Muscle of leg (tissue), 11 donors: Measurements from ENCODE around the gene YIPF7. TPM values are rescaled to one million over a fixed set of nuclear protein-coding genes. Genes with fewer than 3 reads are reported as not detected.
A peak's percentile ranks its signal among the peaks of the same experiment; 100 is the strongest.

ENCODE experiments used
- DNase-seq: peaks from one replicate; pipeline ENCODE4 v3.0.0; 2013
- H3K27ac ChIP-seq: one replicate; pipeline ENCODE4 v1.5.1; 2013; ENCODE audit warnings: mild to moderate bottlenecking, low read length, control low read depth
- H3K27me3 ChIP-seq: one replicate; pipeline ENCODE4 v1.6.1; 2013; ENCODE audit warnings: low read length; ENCODE audit not compliant: control insufficient read depth, insufficient read depth
- H3K36me3 ChIP-seq: one replicate; pipeline ENCODE4 v1.6.1; 2013; ENCODE audit warnings: low read length; ENCODE audit not compliant: control insufficient read depth, insufficient read depth
- H3K4me1 ChIP-seq: one replicate; pipeline ENCODE4 v1.6.1; 2013; ENCODE audit warnings: low read length; ENCODE audit not compliant: control insufficient read depth, insufficient read depth
- H3K4me3 ChIP-seq: one replicate; pipeline ENCODE4 v1.5.1; 2013; ENCODE audit warnings: low read length, control low read depth
- H3K9me3 ChIP-seq: replicated peaks from 2 replicates; pipeline ENCODE4 v1.6.1; 2013; ENCODE audit warnings: low read depth, low read length; ENCODE audit not compliant: control insufficient read depth
- WGBS: methylation state at CpG from one replicate; pipeline ENCODE4 v1.1.5; 2013; ENCODE audit warnings: missing lambda C conversion rate; ENCODE audit not compliant: insufficient coverage; 5-methylcytosine and 5-hydroxymethylcytosine counted together
- polyA plus RNA-seq, 8 donors: library from polyadenylated mRNA; unstranded; fragments of 120-200 nt; gene quantifications; one replicate each; pipeline versions ENCODE4 v1.2.1 to v1.2.3, GENCODE V29; 2013; ENCODE audit warnings: inconsistent platforms in 1 of 8, low replicate concordance in 1 of 8; ENCODE audit not compliant: insufficient read length in 8 of 8, insufficient read depth in 1 of 8
- total RNA-seq: library from RNA; stranded (reverse); fragments of 120-200 nt; gene quantifications from one replicate; pipeline ENCODE4 v1.2.4, GENCODE V29; 2013

Gene YIPF7
- total and polyA plus RNA-seq, 9 donors = 1.4 to 3.7 (median 2.3) TPM

- no peaks in the 10 kb centered on the region for H3K9me3 ChIP-seq
- 31% methylated on average over 2 of the region's 4 CpGs for WGBS
- no peaks in the 10 kb centered on the region for H3K36me3 ChIP-seq
- H3K4me1 ChIP-seq = no peaks in the 10 kb centered on the region
- no peak overlapping the region for H3K4me3 ChIP-seq
- no peaks in the 10 kb centered on the region for H3K27me3 ChIP-seq
- no peak overlapping the region for H3K27ac ChIP-seq
- DNase-seq = peak; percentile 5
These were observed 19.2 kb upstream of the YIPF7 start for GRCh38 chr4:44670506-44671199.

DNA sequence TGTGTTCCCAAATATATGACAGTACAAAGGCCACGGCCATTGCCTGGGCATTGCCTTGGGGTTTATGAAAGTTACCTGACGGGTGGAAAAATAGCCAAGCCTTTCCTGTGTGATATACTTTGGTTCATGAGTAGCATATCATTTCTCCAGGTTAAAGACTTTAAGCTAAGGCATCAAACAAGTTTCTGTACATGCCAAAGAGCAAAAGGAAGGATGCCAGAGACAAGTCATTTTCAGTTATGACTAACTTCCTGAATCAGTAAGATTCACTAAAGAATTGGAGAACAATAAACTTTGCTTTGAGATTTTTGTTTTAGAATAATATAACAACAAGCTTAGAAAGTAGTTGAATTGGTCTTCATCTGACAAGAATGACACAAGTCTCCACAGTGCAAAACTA is 17.1 kb upstream of the YIPF7 start:
- H3K9me3 ChIP-seq = no peaks in the 10 kb centered on the region
- H3K4me1 ChIP-seq = no peaks in the 10 kb centered on the region
- WGBS = 0% methylated on average over 1 of the region's 2 CpGs
- DNase-seq = no peak
- no peak overlapping the region for H3K4me3 ChIP-seq
- H3K27ac ChIP-seq = no peak overlapping the region
- no peaks in the 10 kb centered on the region for H3K36me3 ChIP-seq
- H3K27me3 ChIP-seq = no peaks in the 10 kb centered on the region

GRCh38 chr4:44663539-44664263 is 12.3 kb upstream of the YIPF7 start:
- Histone ChIP-seq H3K27ac (no peak overlapping the region), H3K36me3 (no peaks in the 10 kb centered on the region), H3K9me3 (no peaks in the 10 kb centered on the region), H3K4me1 (no peaks in the 10 kb centered on the region), H3K27me3 (no peaks in the 10 kb centered on the region), H3K4me3 (no peak overlapping the region)
- 80% methylated on average over 10 of the region's 20 CpGs for WGBS
- DNase-seq = no peak

GRCh38 chr4:44662623-44663005 is 11.2 kb upstream of the YIPF7 start:
- no peaks in the 10 kb centered on the region for H3K9me3 ChIP-seq
- H3K27ac ChIP-seq = no peak overlapping the region
- no peaks in the 10 kb centered on the region for H3K27me3 ChIP-seq
- no peak overlapping the region for H3K4me3 ChIP-seq
- H3K36me3 ChIP-seq = no peaks in the 10 kb centered on the region
- peak; percentile 4 for DNase-seq
- WGBS = 0% methylated on average over 1 of the region's 2 CpGs
- no peaks in the 10 kb centered on the region for H3K4me1 ChIP-seq

- Histone ChIP-seq H3K4me3 (no peak overlapping the region), H3K27ac (no peak overlapping the region), H3K4me1 (no peaks in the 10 kb centered on the region), H3K9me3 (no peaks in the 10 kb centered on the region), H3K27me3 (no peaks in the 10 kb centered on the region), H3K36me3 (no peaks in the 10 kb centered on the region)
- WGBS = no CpG with 5 or more reads among the region's 1 CpG
- no peak for DNase-seq
These were observed 10.7 kb upstream of the YIPF7 start for GRCh38 chr4:44661940-44662622.

- Histone ChIP-seq H3K36me3 (no peaks in the 10 kb centered on the region), H3K27me3 (no peaks in the 10 kb centered on the region), H3K4me3 (no peak overlapping the region), H3K9me3 (no peaks in the 10 kb centered on the region), H3K4me1 (no peaks in the 10 kb centered on the region), H3K27ac (no peak overlapping the region)
- no peak for DNase-seq
- WGBS = 0% methylated on average over 1 of the region's 3 CpGs
These were observed 9.0 kb upstream of the YIPF7 start for GRCh38 chr4:44660396-44660795.

DNA sequence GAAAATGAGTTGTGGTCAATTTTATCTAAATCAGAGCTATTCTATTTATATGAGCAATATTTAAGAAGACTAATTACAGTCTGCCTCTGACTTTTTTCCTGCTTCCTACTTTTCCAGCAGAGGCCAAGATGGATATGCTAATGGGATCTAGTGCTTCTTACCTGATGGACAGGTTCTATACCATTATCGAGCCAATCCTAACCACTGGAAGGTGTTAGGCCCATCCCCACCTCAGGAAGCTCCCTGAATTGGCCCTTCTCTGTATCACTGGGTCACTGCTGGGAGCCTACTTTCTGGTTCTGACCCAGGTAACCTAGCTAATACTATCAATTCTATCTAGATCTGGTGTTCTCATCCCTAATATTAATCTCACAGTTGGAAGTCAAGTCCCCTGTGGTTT is 577 bp upstream of the YIPF7 start:
- no peak overlapping the region for H3K27ac ChIP-seq
- H3K9me3 ChIP-seq = no peaks in the 10 kb centered on the region
- no peaks in the 10 kb centered on the region for H3K27me3 ChIP-seq
- 75% methylated on average over 1 of the region's 1 CpG for WGBS
- no peaks in the 10 kb centered on the region for H3K4me1 ChIP-seq
- no peak for DNase-seq
- no peaks in the 10 kb centered on the region for H3K36me3 ChIP-seq
- H3K4me3 ChIP-seq = no peak overlapping the region

DNA sequence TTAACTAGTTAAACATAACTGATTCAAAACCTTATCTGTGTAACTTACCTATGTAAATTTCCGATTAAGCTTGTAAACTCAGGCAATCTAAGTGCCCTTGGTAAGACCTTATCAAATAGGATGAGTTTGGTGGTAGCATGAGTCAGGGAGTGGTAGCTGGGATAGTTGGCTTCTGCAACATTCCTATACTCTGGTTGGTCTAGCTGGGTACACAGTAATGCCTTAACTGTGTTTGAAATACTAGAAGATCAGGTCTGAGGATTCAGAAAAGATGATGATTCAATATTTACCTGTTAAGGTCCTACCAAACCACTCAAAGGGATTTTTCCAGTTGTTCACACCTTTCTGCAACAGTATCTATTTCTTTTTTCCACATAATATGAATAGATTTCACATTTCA is 5.3 kb downstream of the YIPF7 start:
- H3K27me3 ChIP-seq = no peaks in the 10 kb centered on the region
- peaks cover 4% of the 10 kb centered on the region for H3K9me3 ChIP-seq
- WGBS = no CpG with 5 or more reads among the region's 1 CpG
- no peaks in the 10 kb centered on the region for H3K36me3 ChIP-seq
- no peaks in the 10 kb centered on the region for H3K4me1 ChIP-seq
- no peak overlapping the region for H3K27ac ChIP-seq
- DNase-seq = no peak
- no peak overlapping the region for H3K4me3 ChIP-seq

DNA sequence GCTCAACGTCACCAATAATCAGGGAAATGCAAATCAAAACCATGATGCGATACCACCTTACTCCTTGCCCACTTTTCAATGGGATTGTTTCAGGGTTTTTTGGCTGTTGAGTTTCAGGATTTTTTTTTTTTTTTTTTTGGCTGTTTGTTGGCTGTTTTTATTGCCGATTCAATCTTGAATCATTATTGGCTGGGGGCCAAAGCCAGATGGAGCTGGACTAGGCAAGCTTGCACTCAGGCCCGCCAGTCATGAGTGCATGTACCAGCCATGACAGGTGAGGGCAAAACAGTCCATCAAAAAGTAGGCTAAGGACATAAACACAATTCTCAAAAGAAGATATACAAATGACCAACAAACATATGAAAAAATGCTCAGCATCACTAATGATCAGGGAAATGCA is 13.3 kb downstream of the YIPF7 start:
- Histone ChIP-seq H3K27ac (no peak overlapping the region), H3K36me3 (no peaks in the 10 kb centered on the region), H3K4me1 (no peaks in the 10 kb centered on the region), H3K9me3 (peaks cover 2% of the 10 kb centered on the region), H3K4me3 (no peak overlapping the region), H3K27me3 (no peaks in the 10 kb centered on the region)
- DNase-seq = no peak
- WGBS = no CpG with 5 or more reads among the region's 4 CpGs

DNA sequence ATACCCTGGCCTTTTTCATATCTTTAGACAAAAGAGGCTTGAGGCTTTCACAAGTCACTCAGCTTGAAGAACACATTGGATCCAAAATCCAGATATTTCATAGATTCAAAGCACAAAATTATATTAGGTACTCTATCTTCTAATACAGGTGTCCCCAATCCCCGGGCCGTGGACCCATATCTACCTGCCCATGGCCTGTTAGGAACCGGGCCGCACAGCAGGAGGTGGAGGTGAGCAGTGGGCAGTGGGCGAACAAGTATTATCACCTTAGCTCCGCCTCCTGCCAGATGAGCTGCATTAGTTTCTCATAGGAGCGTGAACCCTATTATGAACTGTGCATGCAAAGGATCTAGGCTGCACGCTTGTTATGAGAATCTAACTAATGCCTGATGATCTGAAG is 18.7 kb downstream of the YIPF7 start:
- Histone ChIP-seq H3K36me3 (no peaks in the 10 kb centered on the region), H3K4me3 (no peak overlapping the region), H3K27me3 (no peaks in the 10 kb centered on the region), H3K4me1 (no peaks in the 10 kb centered on the region), H3K9me3 (no peaks in the 10 kb centered on the region), H3K27ac (no peak overlapping the region)
- no peak for DNase-seq
- 62% methylated on average over 4 of the region's 8 CpGs for WGBS
